Breast epithelium (tissue), 4 donors: ENCODE results near the gene THAP12. TPM values are rescaled to one million over a fixed set of nuclear protein-coding genes. Genes with fewer than 3 reads are reported as not detected.

Source experiments
- DNase-seq, 2 donors: peaks; one replicate each; pipeline ENCODE4 v3.0.0-alpha.2; 2019; ENCODE audit warnings: low spot score in 2 of 2
- H3K27ac ChIP-seq, 2 donors: fragments of 200-600 bp; sonication (generic) in 1 of 2; one replicate each; pipeline ENCODE4 v1.5.1; 2016 to 2019; ENCODE audit warnings: mild to moderate bottlenecking in 1 of 2
- H3K27me3 ChIP-seq, 2 donors: fragments of 200-600 bp; sonication (generic) in 1 of 2; one replicate each; pipeline versions ENCODE4 v1.5.1 to v1.6.0; 2017 to 2019; ENCODE audit warnings: control low read depth in 1 of 2, mild to moderate bottlenecking in 1 of 2
- H3K36me3 ChIP-seq: fragments of 200-600 bp; one replicate; pipeline ENCODE4 v1.5.1; 2019
- H3K4me1 ChIP-seq, 2 donors: fragments of 200-600 bp; sonication (generic); one replicate each; pipeline ENCODE4 v1.5.1; 2016 to 2019; ENCODE audit warnings: control low read depth in 1 of 2
- H3K4me3 ChIP-seq, 3 donors: fragments of 200-600 bp; sonication (generic); 1 replicate in 2 of 3; 2 replicates in 1 of 3; pipeline ENCODE4 v1.5.1; 2016 to 2019; ENCODE audit warnings: mild to moderate bottlenecking in 3 of 3, moderate library complexity in 2 of 3
- H3K9me3 ChIP-seq, 2 donors: fragments of 200-600 bp; sonication (generic) in 1 of 2; one replicate each; pipeline ENCODE4 v1.5.1; 2016 to 2019; ENCODE audit warnings: control low read depth in 1 of 2
- POLR2A ChIP-seq: fragments of 450-650 bp; IDR thresholded peaks from one replicate; pipeline ENCODE4 v1.6.1; 2016; ENCODE audit warnings: antibody characterized with exemption, mild to moderate bottlenecking, moderate library complexity
- POLR2AphosphoS5 ChIP-seq, 3 donors: sonication (generic); formaldehyde crosslinking; IDR thresholded peaks; one replicate each; pipeline ENCODE4 v1.6.1; 2017; ENCODE audit warnings: antibody characterized with exemption in 3 of 3
- intact Hi-C: fragments of 100-400 bp; cut with DNase I; formaldehyde crosslinking; loops from one replicate; pipeline ENCODE4 v1.15.1; 2023; ENCODE audit warnings: low total_unique reads
- total RNA-seq, 3 donors: library from RNA; depleted of rRNA; stranded (reverse); fragments of >200 nt; gene quantifications; one replicate each; pipeline ENCODE4 v1.1.0, GENCODE V29; 2016
- TF ChIP-seq, protein P1 (sequence below), 3 donors: fragments of 450-650 bp; IDR thresholded peaks; one replicate each; pipeline ENCODE4 v1.5.1; 2016 to 2017; ENCODE audit warnings: antibody characterized with exemption in 3 of 3, mild to moderate bottlenecking in 3 of 3, moderate library complexity in 3 of 3

THAP12 gene
- total RNA-seq, 3 donors from 2014 or later = 42.3 to 49.9 (median 49.5) TPM

DNA sequence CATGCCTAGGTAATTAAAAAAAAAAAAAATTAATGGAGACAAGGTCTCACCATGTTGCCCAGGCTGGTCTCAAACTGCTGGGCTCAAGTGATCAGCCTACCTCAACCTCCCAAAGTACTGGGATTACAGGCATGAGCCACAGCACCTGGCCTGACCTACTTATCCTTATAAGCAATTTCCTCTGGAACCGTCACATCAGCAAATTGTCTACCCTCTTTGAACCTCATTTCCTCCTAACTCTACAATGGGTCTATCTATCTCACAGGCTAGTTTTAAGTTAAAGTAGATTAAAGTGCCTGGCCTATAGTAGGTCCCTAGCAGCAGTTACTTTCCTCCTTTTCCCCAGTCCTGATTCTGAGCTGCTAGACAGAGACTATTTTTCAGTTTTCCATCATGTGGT, 43.5 kb downstream of the THAP12 start:
- Histone ChIP-seq H3K4me1 (no peaks in the 10 kb centered on the region), H3K27me3 (no peaks in the 10 kb centered on the region), H3K27ac (no peak overlapping the region), H3K9me3 (peaks cover 9 to 14% of the 10 kb centered on the region in 2 donors), H3K4me3 (no peak overlapping the region), H3K36me3 (no peaks in the 10 kb centered on the region)
- intact Hi-C loops = no loop called here
- DNase-seq = no peak
- TF ChIP-seq POLR2AphosphoS5 (IDR thresholded peaks at IDR 0.05) = no peak
- no peak for TF ChIP-seq POLR2A
- TF ChIP-seq, protein P1, sequence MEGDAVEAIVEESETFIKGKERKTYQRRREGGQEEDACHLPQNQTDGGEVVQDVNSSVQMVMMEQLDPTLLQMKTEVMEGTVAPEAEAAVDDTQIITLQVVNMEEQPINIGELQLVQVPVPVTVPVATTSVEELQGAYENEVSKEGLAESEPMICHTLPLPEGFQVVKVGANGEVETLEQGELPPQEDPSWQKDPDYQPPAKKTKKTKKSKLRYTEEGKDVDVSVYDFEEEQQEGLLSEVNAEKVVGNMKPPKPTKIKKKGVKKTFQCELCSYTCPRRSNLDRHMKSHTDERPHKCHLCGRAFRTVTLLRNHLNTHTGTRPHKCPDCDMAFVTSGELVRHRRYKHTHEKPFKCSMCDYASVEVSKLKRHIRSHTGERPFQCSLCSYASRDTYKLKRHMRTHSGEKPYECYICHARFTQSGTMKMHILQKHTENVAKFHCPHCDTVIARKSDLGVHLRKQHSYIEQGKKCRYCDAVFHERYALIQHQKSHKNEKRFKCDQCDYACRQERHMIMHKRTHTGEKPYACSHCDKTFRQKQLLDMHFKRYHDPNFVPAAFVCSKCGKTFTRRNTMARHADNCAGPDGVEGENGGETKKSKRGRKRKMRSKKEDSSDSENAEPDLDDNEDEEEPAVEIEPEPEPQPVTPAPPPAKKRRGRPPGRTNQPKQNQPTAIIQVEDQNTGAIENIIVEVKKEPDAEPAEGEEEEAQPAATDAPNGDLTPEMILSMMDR (IDR thresholded peaks at IDR 0.05) = no peak

DNA sequence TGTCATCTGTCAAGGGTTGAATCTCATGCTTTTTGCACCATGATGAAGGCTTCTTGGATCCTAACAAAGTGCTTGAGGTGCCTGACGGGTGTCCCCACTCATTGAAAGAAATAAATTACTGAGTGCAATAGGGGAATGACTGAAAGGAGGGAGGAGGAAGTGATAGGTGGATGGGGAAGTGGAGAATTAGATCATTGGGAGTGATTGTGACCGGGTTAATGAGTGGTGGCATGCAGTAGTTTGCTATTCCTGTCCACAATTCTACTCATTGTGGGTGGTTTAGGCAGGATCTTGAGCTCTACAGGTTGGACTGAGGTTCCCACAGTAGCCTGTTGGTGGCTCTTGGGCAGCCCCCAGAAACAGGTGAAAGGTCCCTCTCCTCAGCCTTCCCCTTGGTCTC, 44.3 kb downstream of the THAP12 start:
- H3K27ac ChIP-seq = no peak overlapping the region
- peaks cover 9 to 14% of the 10 kb centered on the region in 2 donors for H3K9me3 ChIP-seq
- no peaks in the 10 kb centered on the region for H3K36me3 ChIP-seq
- no peaks in the 10 kb centered on the region for H3K27me3 ChIP-seq
- no peak for DNase-seq
- no peaks in the 10 kb centered on the region for H3K4me1 ChIP-seq
- intact Hi-C loops = no loop called here
- H3K4me3 ChIP-seq = no peak overlapping the region
- TF ChIP-seq POLR2A (no peak), POLR2AphosphoS5 (IDR thresholded peaks at IDR 0.05) (no peak)
- TF ChIP-seq, protein P1 (IDR thresholded peaks at IDR 0.05) = no peak

DNA sequence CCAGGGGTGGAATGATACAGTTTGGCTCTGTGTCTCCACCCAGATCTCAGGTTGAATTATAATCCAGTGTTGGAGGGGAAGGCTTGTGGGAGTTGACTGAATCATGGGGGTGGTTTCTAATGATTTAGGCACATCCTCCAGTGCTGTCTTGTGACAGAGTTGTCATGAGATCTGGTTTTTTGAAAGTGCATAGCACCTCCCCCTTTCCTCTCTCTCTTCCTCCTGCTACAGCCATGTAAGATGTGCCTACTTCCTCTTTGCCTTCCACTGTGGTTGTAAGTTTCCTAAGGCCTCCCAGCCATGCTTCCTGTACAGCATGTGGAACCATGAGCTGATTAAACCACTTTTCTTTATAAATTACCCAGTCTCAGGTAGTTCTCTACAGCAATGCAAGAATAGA, 45.1 kb downstream of the THAP12 start:
- DNase-seq = no peak
- Histone ChIP-seq H3K36me3 (no peaks in the 10 kb centered on the region), H3K9me3 (peaks cover 9 to 14% of the 10 kb centered on the region in 2 donors), H3K4me3 (no peak overlapping the region), H3K27me3 (no peaks in the 10 kb centered on the region), H3K27ac (no peak overlapping the region), H3K4me1 (no peaks in the 10 kb centered on the region)
- intact Hi-C loops = no loop called here
- TF ChIP-seq POLR2A (no peak), POLR2AphosphoS5 (IDR thresholded peaks at IDR 0.05) (no peak)
- TF ChIP-seq, protein P1 (IDR thresholded peaks at IDR 0.05) = no peak

DNA sequence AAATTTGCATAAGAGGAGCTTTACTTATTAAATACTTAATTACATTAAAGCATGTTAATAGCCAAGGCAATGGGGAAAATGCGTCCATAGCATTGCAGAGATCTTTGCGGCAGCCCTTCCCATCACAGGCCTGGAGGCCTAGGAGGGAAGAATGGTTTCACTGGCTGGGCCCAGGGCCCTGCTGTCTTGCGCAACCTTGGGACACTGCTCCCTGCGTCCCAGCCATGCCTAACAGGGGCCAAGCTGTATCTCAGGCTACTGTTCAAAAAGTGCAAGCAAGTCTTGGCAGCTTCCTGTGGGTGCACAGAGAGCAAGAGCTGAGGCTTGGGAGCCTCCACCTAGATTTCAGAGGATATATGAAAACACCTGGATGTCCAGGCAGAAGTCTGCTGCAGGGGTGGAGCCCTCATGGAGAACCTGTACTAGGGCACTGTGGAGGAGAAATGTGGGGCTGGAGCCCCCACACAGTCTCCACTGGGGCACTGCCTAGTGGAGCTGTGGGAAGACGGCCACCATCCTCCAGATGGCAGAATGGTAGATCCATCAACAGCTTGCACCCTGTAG, 46.0 kb downstream of the THAP12 start:
- Histone ChIP-seq H3K9me3 (peaks cover 9 to 14% of the 10 kb centered on the region in 2 donors), H3K27me3 (no peaks in the 10 kb centered on the region), H3K4me1 (no peaks in the 10 kb centered on the region), H3K4me3 (no peak overlapping the region), H3K27ac (no peak overlapping the region), H3K36me3 (no peaks in the 10 kb centered on the region)
- no peak for DNase-seq
- intact Hi-C loops = no loop called here
- TF ChIP-seq POLR2AphosphoS5 (IDR thresholded peaks at IDR 0.05) = no peak
- TF ChIP-seq POLR2A = no peak
- TF ChIP-seq, protein P1 (IDR thresholded peaks at IDR 0.05) = no peak

DNA sequence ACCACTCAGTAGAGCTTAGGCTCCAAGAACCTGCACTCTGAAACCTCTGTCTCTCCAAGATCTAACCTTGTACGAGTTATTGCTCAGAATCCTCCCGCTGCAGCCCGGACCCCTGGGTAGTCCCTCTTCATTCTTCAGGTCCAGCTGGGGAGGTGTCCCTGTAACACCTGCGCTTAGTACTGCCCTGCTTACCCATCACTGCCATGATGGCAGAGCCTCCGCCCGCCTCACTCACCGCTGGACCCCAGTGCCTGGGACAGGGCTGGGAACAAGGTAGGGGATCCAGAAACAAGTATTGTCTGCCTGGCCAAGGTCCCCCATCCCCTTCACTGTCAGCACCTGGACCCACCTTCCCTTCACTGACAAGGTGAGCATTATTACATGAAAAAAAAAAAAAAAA, 50.3 kb downstream of the THAP12 start:
- intact Hi-C loops = no loop called here
- Histone ChIP-seq H3K4me3 (no peak overlapping the region), H3K4me1 (no peaks in the 10 kb centered on the region), H3K9me3 (peaks cover 9 to 14% of the 10 kb centered on the region in 2 donors), H3K27ac (no peak overlapping the region), H3K36me3 (no peaks in the 10 kb centered on the region), H3K27me3 (no peaks in the 10 kb centered on the region)
- no peak for DNase-seq
- TF ChIP-seq POLR2A (no peak), POLR2AphosphoS5 (IDR thresholded peaks at IDR 0.05) (no peak)
- TF ChIP-seq, protein P1 (IDR thresholded peaks at IDR 0.05) = no peak
